Neural progenitor cell (in vitro differentiated cells): ENCODE results near the gene KIAA0232. TPM values are rescaled to one million over a fixed set of nuclear protein-coding genes. Genes with fewer than 3 reads are reported as not detected.
A peak's percentile ranks its signal among the peaks of the same experiment; 100 is the strongest.

ENCODE experiments used
- DNase-seq: peaks from one replicate; pipeline ENCODE4 v3.0.0-alpha.2; 2016; ENCODE audit warnings: low spot score
- H2AFZ ChIP-seq: fragments of 200-600 bp; sonication (generic); replicated peaks from 2 replicates; pipeline ENCODE4 v1.6.1; 2016; ENCODE audit warnings: antibody characterized with exemption
- H3F3A ChIP-seq: fragments of 200-600 bp; sonication (generic); 2 replicates; pipeline ENCODE4 v1.6.1; 2016; ENCODE audit warnings: antibody characterized with exemption, low read depth
- H3K27ac ChIP-seq: fragments of 200-600 bp; sonication (generic); 2 replicates; pipeline ENCODE4 v1.5.1; 2016; ENCODE audit warnings: mild to moderate bottlenecking
- H3K27me3 ChIP-seq: fragments of 200-600 bp; sonication (generic); 2 replicates; pipeline ENCODE4 v1.6.1; 2016; ENCODE audit warnings: mild to moderate bottlenecking, moderate library complexity
- H3K36me3 ChIP-seq: fragments of 200-600 bp; sonication (generic); 2 replicates; pipeline ENCODE4 v1.5.1; 2016
- H3K4me1 ChIP-seq: fragments of 200-600 bp; sonication (generic); 2 replicates; pipeline ENCODE4 v1.6.1; 2016; ENCODE audit warnings: mixed run types
- H3K4me2 ChIP-seq: fragments of 200-600 bp; sonication (generic); 2 replicates; pipeline ENCODE4 v1.6.1; 2016
- H3K4me3 ChIP-seq: fragments of 200-600 bp; sonication (generic); 2 replicates; pipeline ENCODE4 v1.5.1; 2016
- H3K79me2 ChIP-seq: fragments of 200-600 bp; sonication (generic); 2 replicates; pipeline ENCODE4 v1.6.1; 2016; ENCODE audit warnings: low read depth
- H3K9ac ChIP-seq: fragments of 200-600 bp; sonication (generic); 2 replicates; pipeline ENCODE4 v1.6.1; 2016
- H3K9me3 ChIP-seq: fragments of 200-600 bp; sonication (generic); 2 replicates; pipeline ENCODE4 v1.5.1; 2016; ENCODE audit warnings: low read depth
- H4K20me1 ChIP-seq: fragments of 200-600 bp; sonication (generic); 2 replicates; pipeline ENCODE4 v1.6.1; 2016; ENCODE audit warnings: low read depth
- H3K27ac Mint-ChIP-seq: 3 replicates; pipeline ENCODE4 v1.8.0; 2021; ENCODE audit warnings: mixed read lengths
- H3K27me3 Mint-ChIP-seq: 2 replicates; pipeline ENCODE4 v1.8.0; 2022; ENCODE audit warnings: low read depth, mild to moderate bottlenecking, inconsistent platforms, moderate library complexity, mixed read lengths; ENCODE audit not compliant: insufficient read depth
- H3K36me3 Mint-ChIP-seq: 3 replicates; pipeline ENCODE4 v1.8.0; 2021; ENCODE audit warnings: mixed read lengths
- H3K4me1 Mint-ChIP-seq: 3 replicates; pipeline ENCODE4 v1.8.0; 2021; ENCODE audit warnings: mixed read lengths
- H3K4me3 Mint-ChIP-seq: 3 replicates; pipeline ENCODE4 v1.8.0; 2021; ENCODE audit warnings: mild to moderate bottlenecking, moderate library complexity, mixed read lengths
- H3K9me3 Mint-ChIP-seq: 3 replicates; pipeline ENCODE4 v1.8.0; 2020; ENCODE audit warnings: mixed read lengths
- CTCF ChIP-seq: fragments of 200-600 bp; sonication (generic); IDR thresholded peaks from 2 replicates; pipeline ENCODE4 v1.5.1; 2017; ENCODE audit warnings: antibody characterized with exemption, mild to moderate bottlenecking
- EZH2 ChIP-seq: fragments of 200-600 bp; sonication (generic); IDR thresholded peaks from 2 replicates; pipeline ENCODE4 v1.6.1; 2017; ENCODE audit warnings: antibody characterized with exemption, mild to moderate bottlenecking, moderate library complexity
- EZH2phosphoT487 ChIP-seq: fragments of 200-600 bp; sonication (generic); IDR thresholded peaks from 2 replicates; pipeline ENCODE4 v1.6.1; 2017; ENCODE audit warnings: antibody characterized with exemption
- total RNA-seq: library from RNA; depleted of rRNA; stranded (reverse); fragments of >200 nt; gene quantifications from 2 replicates; pipeline ENCODE4 v1.2.3, GENCODE V29; 2015; ENCODE audit warnings: low replicate concordance

The KIAA0232 gene
- total RNA-seq, 1 donor from 2014 or later: 42.9 TPM

DNA sequence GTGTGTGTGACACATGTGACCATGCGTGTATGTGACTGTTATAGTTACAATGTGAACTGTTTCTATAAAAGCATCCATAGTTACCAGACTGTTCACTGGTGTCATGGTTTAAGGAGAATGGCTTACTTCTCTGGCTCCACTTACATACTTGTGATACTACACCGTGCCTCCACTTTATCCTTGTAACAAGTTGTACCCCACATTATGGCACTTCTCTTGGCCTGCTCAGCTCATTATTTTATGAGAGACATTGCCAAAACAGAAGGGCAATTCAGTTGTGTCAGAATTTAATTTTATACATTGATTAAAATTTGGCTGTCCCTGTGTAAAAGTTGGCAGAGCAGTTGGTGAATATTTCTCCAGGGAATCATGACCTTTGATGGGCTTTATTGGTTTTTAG is 64.7 kb downstream of the KIAA0232 start:
- peaks cover 58% of the 10 kb centered on the region for H3K79me2 ChIP-seq
- no peak overlapping the region for H3K9ac ChIP-seq
- H2AFZ ChIP-seq: no peak overlapping the region
- H3K27me3 ChIP-seq: no peaks in the 10 kb centered on the region
- no peaks in the 10 kb centered on the region for H3K27me3 Mint-ChIP-seq
- H3K9me3 Mint-ChIP-seq: peaks cover 3% of the 10 kb centered on the region
- H3K4me3 Mint-ChIP-seq: no peak overlapping the region
- H4K20me1 ChIP-seq: peaks cover 40% of the 10 kb centered on the region
- no peak overlapping the region for H3K27ac Mint-ChIP-seq
- no peaks in the 10 kb centered on the region for H3K9me3 ChIP-seq
- H3K4me1 ChIP-seq: peaks cover 39% of the 10 kb centered on the region
- H3K27ac ChIP-seq: peak overlapping the region; percentile 5
- H3K4me2 ChIP-seq: no peak overlapping the region
- peaks cover 21% of the 10 kb centered on the region for H3K4me1 Mint-ChIP-seq
- no peak overlapping the region for H3K4me3 ChIP-seq
- H3F3A ChIP-seq: peaks cover 26% of the 10 kb centered on the region
- no peaks in the 10 kb centered on the region for H3K36me3 ChIP-seq
- DNase-seq: no peak
- H3K36me3 Mint-ChIP-seq: peaks cover 43% of the 10 kb centered on the region
- TF ChIP-seq EZH2phosphoT487: no peak
- no peak for TF ChIP-seq EZH2
- no peak for TF ChIP-seq CTCF

DNA sequence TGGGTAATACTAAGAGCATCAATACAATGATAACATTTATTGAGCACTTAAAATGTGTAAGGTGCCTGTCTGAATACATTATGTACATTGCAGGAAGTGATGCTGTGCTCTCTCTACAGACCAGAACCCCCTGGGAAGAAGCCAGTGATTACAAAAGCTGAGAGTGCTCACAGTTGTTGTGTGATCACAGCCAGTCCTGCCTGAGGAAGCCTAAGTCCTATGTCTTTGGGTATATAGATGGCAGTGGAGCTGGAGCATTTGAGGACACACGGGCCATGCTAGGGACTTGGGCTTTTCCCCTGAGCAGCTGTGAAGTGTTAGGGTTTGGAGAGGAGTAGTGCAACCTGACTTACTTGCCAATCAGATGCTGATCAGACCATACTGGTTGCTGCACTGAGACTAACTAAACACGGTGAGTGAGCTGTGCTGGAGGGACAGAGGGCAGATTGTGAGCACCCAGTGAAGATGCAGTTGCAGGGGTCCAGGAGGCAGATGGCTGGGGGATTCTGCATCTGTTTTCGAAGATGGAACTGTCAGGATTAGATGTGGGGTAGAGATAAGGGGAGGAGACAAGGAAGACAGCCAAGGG is 66.3 kb downstream of the KIAA0232 start:
- H3K4me3 Mint-ChIP-seq: no peak overlapping the region
- Histone ChIP-seq H4K20me1 (peaks cover 40% of the 10 kb centered on the region), H3K4me3 (no peak overlapping the region), H3K79me2 (peaks cover 73% of the 10 kb centered on the region), H3K27ac (no peak overlapping the region), H3K4me1 (peaks cover 39% of the 10 kb centered on the region), H3K9me3 (no peaks in the 10 kb centered on the region), H2AFZ (no peak overlapping the region), H3K36me3 (no peaks in the 10 kb centered on the region), H3K27me3 (no peaks in the 10 kb centered on the region), H3K9ac (no peak overlapping the region), H3F3A (peaks cover 26% of the 10 kb centered on the region), H3K4me2 (no peak overlapping the region)
- TF ChIP-seq EZH2: no peak
- no peak for TF ChIP-seq CTCF
- TF ChIP-seq EZH2phosphoT487: no peak
- peak; percentile 3 for DNase-seq
- peaks cover 25% of the 10 kb centered on the region for H3K4me1 Mint-ChIP-seq
- H3K27ac Mint-ChIP-seq: no peak overlapping the region
- H3K9me3 Mint-ChIP-seq: peaks cover 6% of the 10 kb centered on the region
- H3K36me3 Mint-ChIP-seq: peaks cover 51% of the 10 kb centered on the region
- no peaks in the 10 kb centered on the region for H3K27me3 Mint-ChIP-seq

DNA sequence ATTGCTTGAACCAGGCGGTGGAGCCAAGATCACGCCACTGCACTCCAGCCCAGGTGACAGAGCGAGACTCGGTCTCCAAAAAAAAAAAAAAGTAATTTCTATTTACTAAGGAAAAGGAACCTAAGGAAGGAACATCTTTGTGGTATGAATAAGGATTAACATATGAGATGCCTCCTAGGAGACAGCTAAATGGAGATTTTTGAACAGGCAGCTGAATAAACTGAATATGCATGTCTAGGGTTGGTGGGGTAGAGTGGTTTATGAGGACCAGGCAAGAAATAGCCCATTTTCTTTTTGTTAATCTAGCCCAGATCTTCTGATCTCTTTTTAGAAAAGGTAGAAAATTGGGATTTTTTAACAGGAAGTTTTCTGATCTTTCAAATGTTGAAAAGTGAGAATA is 67.2 kb downstream of the KIAA0232 start:
- Mint-ChIP-seq H3K27me3 (no peaks in the 10 kb centered on the region), H3K9me3 (peaks cover 6% of the 10 kb centered on the region), H3K4me1 (peaks cover 33% of the 10 kb centered on the region), H3K4me3 (no peak overlapping the region), H3K36me3 (peaks cover 50% of the 10 kb centered on the region), H3K27ac (no peak overlapping the region)
- Histone ChIP-seq H3K4me2 (no peak overlapping the region), H3K79me2 (peaks cover 71% of the 10 kb centered on the region), H2AFZ (no peak overlapping the region), H3K27ac (no peak overlapping the region), H4K20me1 (peaks cover 40% of the 10 kb centered on the region), H3K9ac (no peak overlapping the region), H3K9me3 (no peaks in the 10 kb centered on the region), H3K4me1 (peaks cover 39% of the 10 kb centered on the region), H3F3A (peaks cover 26% of the 10 kb centered on the region), H3K4me3 (no peak overlapping the region), H3K27me3 (no peaks in the 10 kb centered on the region), H3K36me3 (no peaks in the 10 kb centered on the region)
- DNase-seq: no peak
- no peak for TF ChIP-seq EZH2
- no peak for TF ChIP-seq EZH2phosphoT487
- TF ChIP-seq CTCF: no peak
